ENCODE results near the gene AVL9.
"Not testable (repeated sequence)": the region's sequence is repeated elsewhere in the genome, so short reads cannot be mapped to it uniquely, and the experiment has no call there.

Gene AVL9

GRCh38 chr7:32490127-32490796, 5.0 kb upstream of the AVL9 start, which contains the start of gene LSM5:
Gene LSM5, minus strand, starts transcription at chr7:32490380. Its CDS starts 15 bp downstream, at chr7:32490365.
- no peak for TF ChIP-seq CTCF (IDR thresholded peaks at IDR 0.05; ENCODE audit: insufficient read depth, low read depth, low read length, missing control alignments)

GRCh38 chr7:32494946-32495297, 367 bp upstream of the AVL9 start:
- H3K4me3 ChIP-seq (ENCODE audit: low read depth, low read length) = peak overlapping the region; percentile 95
- TF ChIP-seq CTCF (IDR thresholded peaks at IDR 0.05; ENCODE audit: insufficient read depth, low read depth, low read length, missing control alignments) = no peak
- no peak for DNase-seq (ENCODE audit: low read depth)

More at GRCh38 chr7:32490127-32490796, 5.0 kb upstream of the AVL9 start, which contains the start of gene LSM5:
- H3K4me3 ChIP-seq (ENCODE audit: low read depth, low read length) = peak within 1 kb of the TSS; percentile 93
- DNase-seq (ENCODE audit: low read depth) = peak; percentile 96

GRCh38 chr7:32496052-32496813, 944 bp downstream of the AVL9 start:
- peak overlapping the region; percentile 78 for H3K4me3 ChIP-seq (ENCODE audit: low read depth, low read length)
- DNase-seq (ENCODE audit: low read depth) = no peak
- no peak for TF ChIP-seq CTCF (IDR thresholded peaks at IDR 0.05; ENCODE audit: insufficient read depth, low read depth, low read length, missing control alignments)

GRCh38 chr7:32499755-32500154, 4.5 kb downstream of the AVL9 start:
- not testable (repeated sequence) for H3K4me3 ChIP-seq (ENCODE audit: low read depth, low read length); DNase-seq (ENCODE audit: low read depth)

GRCh38 chr7:32500216-32500615, 4.9 kb downstream of the AVL9 start:
- not testable (repeated sequence) for DNase-seq (ENCODE audit: low read depth); H3K4me3 ChIP-seq (ENCODE audit: low read depth, low read length)

- peak; percentile 20 for DNase-seq (ENCODE audit: low read depth)
- TF ChIP-seq CTCF (IDR thresholded peaks at IDR 0.05; ENCODE audit: insufficient read depth, low read depth, low read length, missing control alignments) = no peak
- H3K4me3 ChIP-seq (ENCODE audit: low read depth, low read length) = no peak overlapping the region
Observed at GRCh38 chr7:32500922-32501341, 5.6 kb downstream of the AVL9 start.

GRCh38 chr7:32501522-32501921, 6.2 kb downstream of the AVL9 start:
- no peak for DNase-seq (ENCODE audit: low read depth)
- H3K4me3 ChIP-seq (ENCODE audit: low read depth, low read length) = no peak overlapping the region
- no peak for TF ChIP-seq CTCF (IDR thresholded peaks at IDR 0.05; ENCODE audit: insufficient read depth, low read depth, low read length, missing control alignments)

- no peak for TF ChIP-seq CTCF (IDR thresholded peaks at IDR 0.05; ENCODE audit: insufficient read depth, low read depth, low read length, missing control alignments)
- DNase-seq (ENCODE audit: low read depth) = no peak
- H3K4me3 ChIP-seq (ENCODE audit: low read depth, low read length) = no peak overlapping the region
Observed at GRCh38 chr7:32502728-32503127, 7.4 kb downstream of the AVL9 start.

Measured in GM12865 (cell line).